OCI-LY1 (cell line): ENCODE measurements around the gene SORBS2.

Source experiments
- H2AFZ ChIP-seq: fragments of 200-600 bp; sonication (generic), shearing (Covaris generic); 2 replicates; pipeline ENCODE4 v1.6.0; 2014; ENCODE audit warnings: antibody characterized with exemption, mild to moderate bottlenecking, low read length
- H3F3A ChIP-seq: fragments of 200-600 bp; sonication (generic), shearing (Covaris generic); 2 replicates; pipeline ENCODE4 v1.6.0; 2014; ENCODE audit warnings: mild to moderate bottlenecking, antibody characterized with exemption, low read length, moderate library complexity; ENCODE audit not compliant: insufficient read depth
- H3K27ac ChIP-seq: fragments of 200-600 bp; sonication (generic); 2 replicates; pipeline ENCODE4 v1.5.1; 2014; ENCODE audit warnings: low read length, mixed run types, mild to moderate bottlenecking, low read depth; ENCODE audit not compliant: poor library complexity, severe bottlenecking
- H3K27me3 ChIP-seq: fragments of 200-600 bp; sonication (generic); 2 replicates; pipeline ENCODE4 v1.6.0; 2014; ENCODE audit warnings: antibody characterized with exemption, mild to moderate bottlenecking, low read length, moderate library complexity; ENCODE audit not compliant: insufficient read depth
- H3K36me3 ChIP-seq: fragments of 200-600 bp; sonication (generic); 2 replicates; pipeline ENCODE4 v1.6.1; 2014; ENCODE audit warnings: mild to moderate bottlenecking, antibody characterized with exemption, low read length, moderate library complexity, mixed read lengths; ENCODE audit not compliant: insufficient read depth
- H3K4me1 ChIP-seq: fragments of 200-600 bp; sonication (generic); 2 replicates; pipeline ENCODE4 v1.5.1; 2014; ENCODE audit warnings: mild to moderate bottlenecking, low read length, moderate library complexity; ENCODE audit not compliant: insufficient read depth, severe bottlenecking
- H3K4me2 ChIP-seq: fragments of 200-600 bp; sonication (generic), shearing (Covaris generic); 2 replicates; pipeline ENCODE4 v1.6.1; 2014; ENCODE audit warnings: low read length
- H3K4me3 ChIP-seq: fragments of 200-600 bp; sonication (generic); 2 replicates; pipeline ENCODE4 v1.5.1; 2014; ENCODE audit warnings: low read length, low read depth, mild to moderate bottlenecking, mixed read lengths; ENCODE audit not compliant: poor library complexity, severe bottlenecking
- H3K79me2 ChIP-seq: fragments of 200-600 bp; shearing (Covaris generic); 2 replicates; pipeline ENCODE4 v1.6.1; 2016; ENCODE audit warnings: mixed run types, low read length, mixed read lengths; ENCODE audit not compliant: insufficient read depth
- H3K9ac ChIP-seq: fragments of 200-600 bp; sonication (generic), shearing (Covaris generic); 2 replicates; pipeline ENCODE4 v1.6.1; 2014; ENCODE audit warnings: mild to moderate bottlenecking, low read length, mixed read lengths
- H3K9me2 ChIP-seq: fragments of 200-600 bp; sonication (generic), shearing (Covaris generic); 2 replicates; pipeline ENCODE4 v1.6.1; 2014; ENCODE audit warnings: low read depth, mild to moderate bottlenecking, low read length, mixed read lengths
- H3K9me3 ChIP-seq: fragments of 200-600 bp; shearing (Covaris generic); 2 replicates; pipeline ENCODE4 v1.6.1; 2014; ENCODE audit warnings: low read length, mixed read lengths
- H4K20me1 ChIP-seq: fragments of 200-600 bp; sonication (generic), shearing (Covaris generic); 2 replicates; pipeline ENCODE4 v1.6.0; 2016; ENCODE audit warnings: mild to moderate bottlenecking, low read length; ENCODE audit not compliant: insufficient read depth
- CTCF ChIP-seq: fragments of 200-600 bp; sonication (generic), shearing (Covaris generic); IDR thresholded peaks from 2 replicates; pipeline ENCODE4 v1.5.1; 2017; ENCODE audit warnings: mild to moderate bottlenecking, antibody characterized with exemption, low read length, moderate library complexity, mixed read lengths
- EZH2 ChIP-seq: fragments of 200-600 bp; sonication (generic), shearing (Covaris generic); IDR thresholded peaks from 2 replicates; pipeline ENCODE4 v1.8.0; 2017; ENCODE audit warnings: borderline replicate concordance, mixed run types, mild to moderate bottlenecking, antibody characterized with exemption, low read length, moderate library complexity, mixed read lengths

The SORBS2 gene

DNA sequence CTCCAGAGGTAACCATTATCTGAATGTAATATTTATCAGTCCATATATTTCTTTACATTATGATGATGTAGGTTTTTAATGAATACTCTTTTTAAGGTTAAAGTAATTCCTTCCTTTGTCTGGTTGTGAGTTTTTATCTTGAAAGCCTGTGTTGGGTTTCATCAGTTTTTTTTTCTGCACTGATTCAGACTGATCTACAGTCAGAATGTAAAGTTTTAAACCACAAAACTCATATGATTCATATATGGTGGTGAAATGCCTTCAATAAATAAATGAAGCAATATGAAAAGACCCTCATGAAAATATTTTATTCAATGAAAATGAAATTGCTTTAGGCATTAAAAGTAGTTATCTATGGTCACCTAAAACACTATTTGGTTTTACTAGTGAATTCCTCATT, 47.1 kb downstream of the SORBS2 start:
- Histone ChIP-seq H3K9me2 (no peaks in the 10 kb centered on the region), H3K27ac (no peak overlapping the region), H3K4me1 (peaks cover 17% of the 10 kb centered on the region), H3K36me3 (peaks cover 45% of the 10 kb centered on the region), H2AFZ (no peak overlapping the region), H3K79me2 (peaks cover 8% of the 10 kb centered on the region; the same call in 1 of the 2 replicates), H3K27me3 (no peaks in the 10 kb centered on the region), H3F3A (no peaks in the 10 kb centered on the region), H3K9me3 (no peaks in the 10 kb centered on the region), H3K4me3 (no peak overlapping the region), H3K9ac (no peak overlapping the region), H4K20me1 (no peaks in the 10 kb centered on the region), H3K4me2 (no peak overlapping the region)
- no peak for TF ChIP-seq EZH2

DNA sequence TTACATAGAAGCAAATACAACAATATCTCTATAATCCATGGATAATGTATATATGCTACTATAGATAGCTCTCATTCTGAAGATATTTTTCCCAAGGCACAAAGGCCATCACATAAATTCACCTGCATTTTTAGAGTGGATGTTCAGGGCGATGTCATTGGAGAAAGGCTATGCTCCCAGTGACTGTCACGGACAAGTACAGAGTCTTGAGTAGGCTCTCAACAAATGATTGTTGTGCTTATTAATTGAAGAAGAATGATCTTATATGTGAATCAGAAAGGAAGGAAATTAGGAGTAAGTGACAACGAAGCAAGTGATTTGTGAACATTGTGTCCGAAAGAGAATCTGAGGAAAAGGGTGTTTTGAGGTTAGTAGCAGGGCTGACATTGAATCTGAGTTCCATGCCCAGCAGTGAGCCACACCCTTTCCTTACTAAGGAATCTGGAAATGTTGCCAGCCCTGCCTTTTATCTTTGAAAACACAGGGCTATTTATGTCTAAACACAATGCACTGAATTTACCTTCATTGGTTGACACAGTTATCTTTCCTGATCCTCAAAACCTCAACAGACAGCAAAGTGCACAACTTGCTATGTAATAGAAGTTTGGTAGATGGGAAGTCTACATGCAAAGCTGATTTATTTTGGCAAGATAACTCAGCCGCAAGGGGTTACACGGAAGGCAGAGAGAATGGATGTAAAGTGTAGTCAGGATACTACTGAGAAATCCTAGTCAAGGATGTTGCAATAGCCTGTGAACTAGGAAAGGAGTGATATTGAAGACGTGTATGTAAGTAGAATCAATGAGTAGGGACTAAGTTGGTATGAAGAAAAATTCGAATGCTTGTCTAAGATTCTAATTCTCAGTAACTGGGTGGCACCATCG, 50.4 kb downstream of the SORBS2 start:
- Histone ChIP-seq H3F3A (no peaks in the 10 kb centered on the region), H4K20me1 (no peaks in the 10 kb centered on the region), H3K36me3 (peaks cover 34% of the 10 kb centered on the region), H3K9me2 (no peaks in the 10 kb centered on the region), H3K79me2 (peaks cover 8% of the 10 kb centered on the region; the same call in 1 of the 2 replicates), H3K27me3 (no peaks in the 10 kb centered on the region), H3K4me2 (no peak overlapping the region), H2AFZ (no peak overlapping the region), H3K27ac (no peak overlapping the region), H3K4me3 (no peak overlapping the region), H3K9me3 (no peaks in the 10 kb centered on the region), H3K9ac (no peak overlapping the region), H3K4me1 (peaks cover 16% of the 10 kb centered on the region)
- TF ChIP-seq CTCF (no peak), EZH2 (no peak)

DNA sequence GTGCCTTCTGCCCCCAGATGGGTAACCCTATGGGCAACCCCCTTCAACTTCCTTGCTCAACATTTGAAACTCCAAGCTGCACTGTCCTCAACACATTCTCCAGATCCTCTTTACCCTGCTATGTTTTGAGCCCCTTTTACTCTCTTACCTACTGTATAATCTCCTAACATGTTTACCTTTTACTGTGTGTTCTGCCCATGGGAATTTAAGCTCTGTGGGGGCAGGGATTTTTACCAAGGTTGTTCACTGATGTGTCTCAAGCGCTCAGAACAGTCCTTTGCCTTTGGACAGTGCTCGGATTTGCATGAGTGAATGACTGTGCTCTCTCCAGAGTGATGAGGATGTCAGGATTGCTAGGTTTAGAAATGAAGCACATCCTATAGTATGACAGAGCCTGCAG, 53.2 kb downstream of the SORBS2 start:
- Histone ChIP-seq H3K79me2 (0 out of 2 replicates have a peak, but pooled peaks cover 7% of the 10 kb centered on the region), H3K9me3 (no peaks in the 10 kb centered on the region), H3K4me3 (no peak overlapping the region), H2AFZ (no peak overlapping the region), H3K4me2 (no peak overlapping the region), H3F3A (no peaks in the 10 kb centered on the region), H3K4me1 (no peaks in the 10 kb centered on the region), H3K9me2 (no peaks in the 10 kb centered on the region), H3K27me3 (no peaks in the 10 kb centered on the region), H3K36me3 (peaks cover 36% of the 10 kb centered on the region), H4K20me1 (no peaks in the 10 kb centered on the region), H3K9ac (no peak overlapping the region), H3K27ac (no peak overlapping the region)
- TF ChIP-seq CTCF (no peak), EZH2 (no peak)
